NCI-H524 (cell line): ENCODE data around the gene TMEM37.

ENCODE experiments used
- DNase-seq, 2 experiments: peaks; one replicate each; lab custom pipeline; 2025; lab: John Stamatoyannopoulos, UW

Gene TMEM37

DNA sequence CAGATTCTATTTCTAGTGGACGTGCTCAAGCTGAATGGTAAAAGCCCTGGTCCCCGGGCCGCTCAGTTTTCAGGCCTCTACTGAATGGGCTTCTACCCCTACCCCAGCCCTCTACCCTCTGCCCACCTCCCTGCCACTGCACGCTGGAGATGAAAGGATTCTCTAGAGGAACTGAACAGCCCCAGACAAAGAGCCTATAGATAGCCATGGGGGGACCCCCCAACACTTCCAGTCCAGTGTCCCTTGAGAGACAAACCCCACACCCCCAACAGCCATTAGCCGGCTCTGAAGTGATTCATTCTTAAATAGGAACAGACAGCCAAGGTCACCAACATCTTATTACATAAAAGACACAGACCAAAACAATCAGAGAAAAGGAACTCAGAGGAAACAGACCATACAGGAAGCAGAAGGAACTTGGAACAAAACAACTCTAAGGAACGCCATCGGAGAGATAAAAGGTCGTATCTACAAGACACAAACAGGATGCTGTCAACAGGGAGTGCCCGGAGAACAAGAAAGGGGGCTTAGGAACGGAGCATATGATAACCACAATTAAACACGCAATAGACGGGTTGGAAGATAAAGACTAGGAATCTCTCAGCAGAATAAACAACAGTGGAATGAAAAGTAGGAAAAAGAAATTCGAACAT is 23.5 kb downstream of the TMEM37 start:
- DNase-seq = no peak

DNA sequence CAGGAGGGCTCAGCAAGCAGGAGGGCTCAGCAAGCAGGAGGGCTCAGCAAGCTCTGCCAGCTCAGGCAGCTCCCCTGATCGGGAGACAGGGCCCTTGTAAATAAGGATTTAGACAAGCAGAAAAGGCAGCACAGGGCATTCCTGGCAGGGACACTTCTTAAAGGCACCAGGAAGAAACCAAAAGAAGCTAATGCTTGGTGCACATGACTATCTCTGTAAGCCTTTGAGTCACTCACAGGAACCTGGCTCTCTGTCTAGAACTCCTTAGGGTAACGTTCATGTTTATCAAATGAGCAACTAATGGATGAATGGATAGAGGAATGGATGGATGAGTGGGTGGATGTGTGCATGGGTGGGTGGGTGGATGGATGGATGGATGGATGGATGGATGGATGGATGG is 28.4 kb downstream of the TMEM37 start:
- DNase-seq = no peak

DNA sequence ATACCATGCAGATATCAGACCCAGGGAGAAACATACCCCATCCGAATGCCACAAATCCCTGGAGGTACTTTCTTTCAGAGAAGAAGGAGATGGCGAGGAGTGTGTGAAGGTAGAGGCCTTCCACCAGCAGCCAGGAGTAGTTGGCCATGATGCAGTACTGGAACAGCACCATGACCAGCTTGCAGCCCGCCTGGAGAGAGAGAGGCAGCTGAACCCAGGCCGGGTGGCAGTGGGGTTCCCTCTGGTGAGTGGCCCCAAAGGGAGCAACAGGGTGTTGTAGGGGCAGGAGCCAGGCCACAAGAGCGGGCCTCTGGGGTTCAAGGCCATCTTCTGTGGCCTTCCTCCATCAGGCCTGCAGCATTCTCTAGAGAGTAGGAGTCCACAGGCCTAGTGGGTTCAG is 30.2 kb downstream of the TMEM37 start:
- no peak for DNase-seq

DNA sequence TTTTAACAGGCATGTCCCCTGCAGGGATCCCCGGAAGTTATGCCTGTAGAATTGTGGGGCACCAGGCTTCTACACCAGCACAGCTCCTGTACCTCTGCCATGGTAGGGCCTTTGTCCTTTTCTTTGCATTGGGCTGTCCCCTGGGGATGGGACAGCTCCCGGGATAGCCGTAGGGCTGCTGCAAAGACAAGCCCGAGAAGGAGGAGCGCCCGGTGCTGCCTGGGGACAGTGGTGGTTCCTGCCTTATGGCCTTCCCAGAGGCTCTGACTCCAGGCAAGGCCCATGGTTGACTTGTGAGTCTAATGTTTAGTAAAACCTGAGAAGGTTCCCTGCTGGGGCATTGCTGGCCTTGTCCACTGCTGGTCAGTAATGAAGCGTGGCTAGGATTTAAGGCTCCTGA is 30.9 kb downstream of the TMEM37 start:
- DNase-seq = no peak

DNA sequence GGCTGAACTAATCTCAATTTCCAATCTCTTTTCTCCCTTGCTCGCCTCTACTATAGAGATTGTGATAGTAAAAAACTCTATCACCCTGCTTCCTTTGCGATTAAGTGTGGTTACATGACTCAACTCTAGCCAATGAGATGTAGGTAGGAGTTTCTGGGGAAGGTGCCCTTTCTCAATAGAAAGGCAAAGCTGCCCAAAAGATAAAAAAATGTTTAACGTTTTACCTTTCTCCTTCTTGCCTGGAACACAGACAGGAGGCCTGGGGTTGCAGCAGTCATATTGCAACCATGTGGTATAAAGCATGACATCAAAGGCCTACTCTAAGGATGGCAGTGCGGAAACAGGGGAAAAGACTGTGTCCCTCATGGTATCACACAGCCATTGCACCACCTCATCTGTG is 31.5 kb downstream of the TMEM37 start:
- no peak for DNase-seq

DNA sequence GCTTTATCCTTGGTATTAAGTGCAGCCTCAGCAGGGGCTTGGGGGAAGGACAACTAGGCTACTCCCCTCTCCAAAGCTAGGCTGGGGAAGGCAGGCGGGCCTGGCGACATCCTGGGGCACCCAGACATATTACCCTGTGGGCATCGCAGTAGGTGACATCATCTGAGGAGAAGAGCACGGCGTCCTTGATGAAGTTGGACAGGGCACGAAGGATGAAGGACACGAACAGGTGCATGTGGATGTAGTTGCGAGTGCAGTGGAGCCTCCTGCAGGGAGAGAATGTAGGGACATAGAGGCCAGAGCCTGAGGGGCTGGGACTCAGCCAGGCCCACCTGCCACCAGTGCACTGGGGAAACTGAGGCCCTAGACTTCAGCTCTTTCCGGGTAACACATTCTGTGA is 32.3 kb downstream of the TMEM37 start:
- no peak for DNase-seq

DNA sequence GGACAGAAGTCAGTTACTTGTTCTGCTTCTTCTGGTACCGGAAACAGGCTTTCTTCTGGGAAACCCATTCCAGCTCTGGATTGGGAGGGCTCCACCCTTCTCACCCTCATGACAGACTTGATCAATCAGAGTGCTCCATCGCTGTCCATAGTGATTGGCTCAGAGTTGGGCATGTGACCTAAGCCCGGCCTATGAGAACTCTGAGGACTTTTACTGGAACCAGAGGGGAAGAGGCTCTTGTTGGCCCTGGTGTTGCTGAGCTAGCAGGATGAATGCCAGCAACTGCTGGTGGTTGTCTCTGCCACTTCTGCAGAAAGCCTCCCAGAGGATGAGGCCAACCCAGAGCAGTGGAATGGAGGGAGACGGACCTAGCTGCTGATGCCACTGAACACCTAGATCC is 33.3 kb downstream of the TMEM37 start:
- no peak for DNase-seq

DNA sequence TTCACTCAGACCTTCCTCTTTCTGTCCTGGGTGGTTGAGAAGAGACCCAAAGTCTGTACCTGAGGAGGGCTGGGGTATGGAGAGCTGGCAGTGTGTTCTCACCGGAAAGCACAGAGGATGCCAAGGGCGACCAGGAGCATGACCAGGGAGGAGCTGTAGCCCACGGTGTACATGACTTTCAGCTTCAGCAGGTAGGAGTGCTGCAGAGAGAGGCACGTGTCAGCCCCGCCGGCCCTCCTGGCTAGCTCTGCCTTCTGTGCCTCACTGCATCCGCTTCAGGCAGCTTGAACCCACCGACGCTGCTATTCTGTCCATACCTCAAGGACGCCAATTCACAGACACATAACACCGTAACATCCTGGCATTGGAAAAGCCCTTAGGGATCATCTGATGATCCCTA is 34.0 kb downstream of the TMEM37 start:
- no peak for DNase-seq

DNA sequence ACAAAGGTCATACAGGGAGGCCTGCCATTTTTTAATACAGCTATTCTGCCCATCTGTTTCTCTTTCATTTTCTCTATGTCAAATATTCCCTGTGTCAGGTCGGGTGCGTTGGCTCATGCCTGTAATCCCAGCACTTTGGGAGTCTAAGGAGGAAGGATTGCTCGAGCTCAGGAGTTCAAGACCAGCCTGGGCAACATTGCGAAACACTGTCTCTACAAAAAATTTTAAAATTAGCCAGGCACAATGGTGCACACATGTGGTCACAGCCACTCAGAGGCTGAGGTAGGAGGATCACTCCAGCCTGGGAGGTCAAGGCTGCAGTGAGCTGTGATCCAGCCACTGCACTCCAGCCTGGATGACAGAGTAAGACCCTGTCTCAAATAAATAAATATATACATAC is 34.7 kb downstream of the TMEM37 start:
- DNase-seq = no peak

DNA sequence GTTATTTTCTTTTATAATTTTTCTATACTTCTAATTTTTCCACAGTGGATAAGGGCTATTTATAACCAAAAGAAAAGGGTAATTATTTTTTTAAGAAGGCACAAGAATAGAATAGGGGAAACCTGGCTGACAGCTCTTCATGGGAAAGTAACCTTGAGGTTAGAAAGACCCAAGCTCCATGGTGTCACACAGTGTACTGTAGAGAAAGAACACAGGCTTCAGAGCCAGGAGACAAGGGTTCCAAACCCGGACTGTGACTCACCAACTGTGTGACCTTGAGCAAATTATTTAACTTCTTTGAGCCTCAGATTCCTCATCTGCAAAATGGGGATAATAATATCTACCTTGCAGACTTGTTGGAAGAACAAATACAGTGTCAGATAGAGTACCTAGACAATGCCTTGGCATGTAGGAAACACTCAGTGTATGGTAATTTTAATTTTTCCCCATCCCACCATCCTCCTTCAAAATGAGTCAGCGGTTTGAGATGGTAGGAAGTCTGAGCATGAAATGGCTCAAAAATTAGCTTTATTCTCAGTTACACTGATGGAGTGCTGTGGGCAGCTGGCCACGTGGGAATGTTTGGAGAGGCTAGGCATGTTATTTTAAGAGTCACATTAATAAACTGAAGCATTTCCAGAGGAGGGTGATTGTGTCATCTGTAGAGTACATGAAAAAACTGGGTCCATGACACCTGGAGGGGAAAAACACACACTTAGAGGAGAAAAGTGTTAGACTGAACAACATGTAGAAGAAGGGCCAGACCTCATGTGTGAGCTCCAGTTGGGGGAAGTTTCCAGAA is 36.7 kb downstream of the TMEM37 start:
- DNase-seq = no peak

DNA sequence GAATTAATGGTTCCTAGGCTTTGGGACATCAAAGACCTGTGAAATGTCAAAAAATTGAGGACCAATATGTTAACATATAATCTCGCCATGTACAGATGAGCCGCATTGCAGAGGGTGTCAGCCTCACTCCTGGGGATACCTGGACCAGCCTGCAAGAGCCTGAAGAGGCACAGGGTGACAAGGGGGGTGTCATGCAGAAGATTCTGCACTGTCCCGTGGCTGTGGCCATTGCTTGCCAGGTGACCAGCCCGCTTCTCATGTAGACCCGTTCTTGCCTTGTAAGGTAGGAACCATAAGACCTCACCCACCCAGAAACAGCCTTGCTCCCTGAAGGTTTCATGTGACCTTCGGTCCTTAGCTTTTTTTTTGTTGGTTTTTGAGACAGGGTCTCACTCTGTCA is 37.5 kb downstream of the TMEM37 start:
- no peak for DNase-seq

DNA sequence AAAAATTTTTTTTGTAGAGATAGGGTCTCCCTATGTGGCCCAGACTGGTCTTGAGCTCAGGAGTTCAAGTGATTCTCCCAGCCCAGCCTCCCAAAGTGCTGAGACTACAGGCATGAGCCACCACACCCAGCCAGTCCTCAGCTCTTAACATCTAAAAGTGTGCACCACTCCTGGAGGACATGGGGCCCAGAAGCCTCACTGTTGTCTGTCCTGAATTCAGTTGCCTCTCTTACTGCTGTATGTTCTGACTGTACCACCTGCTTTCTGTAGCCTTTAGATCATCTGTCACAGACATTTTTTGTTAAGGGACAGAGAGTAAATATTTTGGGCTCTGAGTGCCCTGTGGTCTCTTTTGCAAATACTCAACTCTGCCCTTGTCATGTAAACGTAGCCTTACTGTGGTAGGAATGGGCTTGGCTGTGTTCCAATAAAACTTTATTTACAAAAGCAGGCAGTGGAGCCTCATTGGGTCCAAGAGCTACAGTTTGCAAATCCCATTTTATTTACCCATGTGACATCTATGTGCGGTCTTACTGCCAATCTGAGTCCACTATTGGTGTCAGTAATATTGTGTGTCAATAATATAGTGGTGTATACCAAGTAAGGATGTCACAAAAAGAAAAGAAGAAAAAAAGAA is 38.1 kb downstream of the TMEM37 start:
- no peak for DNase-seq

DNA sequence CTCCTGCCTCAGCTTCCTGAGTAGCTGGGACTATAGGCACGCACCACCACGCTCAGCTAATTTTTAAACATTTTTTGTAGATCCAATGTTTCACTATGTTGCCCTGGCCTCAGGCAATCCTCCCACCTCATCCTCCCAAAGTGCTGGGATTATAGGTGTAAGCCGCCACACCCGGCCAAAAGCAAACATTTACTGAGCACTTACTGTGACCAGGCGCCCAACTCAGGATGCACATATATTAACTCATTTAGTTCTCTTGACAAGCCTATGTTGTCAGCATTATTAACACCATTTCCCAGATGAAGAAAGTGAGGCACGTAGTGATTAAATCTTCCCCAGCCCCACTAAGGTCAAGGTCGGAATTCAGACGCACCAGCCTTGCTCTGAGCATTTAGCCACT is 41.1 kb downstream of the TMEM37 start:
- no peak for DNase-seq

DNA sequence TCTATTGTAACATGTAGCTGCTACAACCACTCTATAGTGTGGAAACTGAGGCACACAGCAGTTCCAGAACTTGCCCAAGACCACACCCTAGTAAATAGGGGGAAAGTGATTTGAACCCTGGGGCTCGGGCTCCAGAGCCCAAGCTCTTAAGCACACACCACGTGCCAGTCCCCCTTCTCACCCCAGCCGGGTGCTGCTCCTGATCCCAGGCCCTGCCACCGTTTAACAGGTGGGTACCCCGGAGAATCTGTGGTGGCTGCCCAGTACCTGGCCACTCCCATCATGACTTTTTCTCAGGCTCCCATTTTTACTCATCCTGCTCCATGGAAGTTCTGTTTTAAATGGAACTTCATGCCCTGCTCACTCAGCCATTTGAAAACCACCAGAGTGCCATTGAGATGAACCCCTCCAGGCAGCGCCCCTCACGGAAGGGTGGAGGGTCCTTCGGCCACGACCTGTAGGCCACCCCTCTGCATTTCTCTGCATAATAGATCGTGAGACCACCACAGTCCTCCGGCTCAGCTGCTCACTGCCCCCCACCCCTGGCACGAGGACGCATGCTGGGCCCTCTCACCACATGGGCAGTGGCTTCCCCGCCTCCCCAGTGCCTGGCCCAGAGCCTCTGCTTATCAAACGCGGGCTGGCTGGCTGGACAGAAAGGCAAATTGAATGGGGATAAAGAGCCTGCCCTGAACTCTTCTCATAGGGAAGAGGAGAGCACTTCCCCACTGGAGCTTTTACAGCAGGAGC is 42.1 kb downstream of the TMEM37 start:
- DNase-seq = no peak

DNA sequence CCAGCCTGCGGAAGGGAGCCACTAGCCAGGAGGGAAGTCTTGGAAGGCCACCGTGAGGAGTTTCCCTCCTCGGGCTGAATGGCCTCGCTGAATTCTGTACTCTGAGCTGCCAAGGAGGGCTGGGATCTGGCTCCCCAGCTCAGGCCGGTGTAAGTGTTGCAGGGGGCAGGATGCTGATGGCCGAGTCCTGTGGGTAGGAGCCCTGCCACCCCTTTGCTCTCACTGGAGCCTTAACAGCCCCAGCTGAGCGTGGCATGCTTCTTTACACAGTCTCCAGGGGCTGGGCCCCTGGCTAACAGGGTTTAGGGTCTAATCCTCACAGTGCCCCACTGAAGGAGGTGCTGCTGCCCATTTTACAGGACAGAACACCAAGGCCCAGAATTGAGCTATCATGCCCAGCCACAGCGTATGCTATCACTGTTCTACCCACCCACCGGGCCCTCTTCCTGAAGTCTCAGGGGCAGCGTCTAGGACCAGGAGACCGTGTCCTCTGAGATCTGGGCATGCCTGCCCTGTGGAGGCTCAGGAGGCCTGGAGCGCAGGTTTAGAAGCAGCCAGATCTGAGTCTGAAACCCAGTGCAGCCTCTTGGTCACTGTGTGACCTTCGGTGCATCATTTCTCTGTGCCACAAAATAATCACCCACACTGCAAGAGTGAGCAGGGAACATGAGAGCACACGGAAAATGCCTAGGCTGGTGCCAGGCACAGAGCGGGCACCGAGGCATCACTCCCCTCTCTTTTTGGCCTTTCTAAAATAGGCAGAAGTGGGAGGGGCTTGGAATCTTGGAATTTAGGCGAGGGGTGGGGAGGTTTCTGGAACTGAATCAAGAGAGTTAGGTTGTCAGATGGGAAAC is 42.9 kb downstream of the TMEM37 start:
- DNase-seq = no peak

DNA sequence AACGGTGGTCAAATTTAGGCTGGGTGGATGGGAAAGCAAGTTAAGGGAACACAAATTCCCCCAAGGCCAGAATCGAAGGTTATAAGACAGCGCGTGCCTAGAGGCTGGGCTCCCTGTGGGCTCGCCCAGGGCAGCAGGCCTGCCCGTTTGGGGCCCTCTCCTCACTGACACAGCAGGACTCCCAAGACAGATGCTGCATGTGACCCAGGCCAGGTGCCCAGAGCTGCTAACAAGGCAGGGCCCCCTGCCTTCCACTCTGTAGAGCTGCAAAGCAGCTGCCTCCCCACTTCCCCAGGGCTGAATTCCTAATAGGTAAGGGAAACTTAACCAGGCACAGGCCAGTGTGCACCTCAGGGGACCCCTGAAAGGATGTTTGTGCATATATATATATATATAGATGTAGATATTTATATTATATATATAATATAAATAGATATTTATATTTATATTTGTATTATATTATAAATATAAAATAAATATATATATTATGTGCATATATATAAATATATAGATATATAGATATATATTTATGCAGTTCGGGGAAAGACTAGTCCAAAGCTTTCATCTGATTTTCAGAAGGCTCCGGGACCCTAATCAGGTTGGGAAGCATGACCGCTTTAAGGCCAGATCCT is 43.7 kb downstream of the TMEM37 start:
- DNase-seq = peak; percentile 35 to 79

DNA sequence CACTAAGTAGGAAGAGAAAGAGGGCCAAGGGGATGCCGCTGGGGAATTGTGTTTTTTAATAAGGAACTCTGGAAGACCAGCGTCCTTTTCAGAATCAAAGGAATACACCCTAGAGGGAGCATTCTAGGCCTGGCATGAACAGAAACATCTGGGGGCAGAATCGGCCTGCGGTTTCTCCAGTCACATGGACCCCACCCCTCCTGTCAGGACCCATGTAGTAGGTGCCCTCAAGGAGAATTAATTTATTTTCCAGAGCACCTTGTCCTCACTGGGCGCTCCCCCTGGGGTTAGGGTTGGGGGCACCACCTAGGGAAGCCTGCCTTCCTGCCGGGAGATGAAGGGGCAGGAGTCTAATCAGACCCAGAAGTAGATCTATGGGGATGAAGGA is 44.2 kb downstream of the TMEM37 start:
- no peak for DNase-seq

DNA sequence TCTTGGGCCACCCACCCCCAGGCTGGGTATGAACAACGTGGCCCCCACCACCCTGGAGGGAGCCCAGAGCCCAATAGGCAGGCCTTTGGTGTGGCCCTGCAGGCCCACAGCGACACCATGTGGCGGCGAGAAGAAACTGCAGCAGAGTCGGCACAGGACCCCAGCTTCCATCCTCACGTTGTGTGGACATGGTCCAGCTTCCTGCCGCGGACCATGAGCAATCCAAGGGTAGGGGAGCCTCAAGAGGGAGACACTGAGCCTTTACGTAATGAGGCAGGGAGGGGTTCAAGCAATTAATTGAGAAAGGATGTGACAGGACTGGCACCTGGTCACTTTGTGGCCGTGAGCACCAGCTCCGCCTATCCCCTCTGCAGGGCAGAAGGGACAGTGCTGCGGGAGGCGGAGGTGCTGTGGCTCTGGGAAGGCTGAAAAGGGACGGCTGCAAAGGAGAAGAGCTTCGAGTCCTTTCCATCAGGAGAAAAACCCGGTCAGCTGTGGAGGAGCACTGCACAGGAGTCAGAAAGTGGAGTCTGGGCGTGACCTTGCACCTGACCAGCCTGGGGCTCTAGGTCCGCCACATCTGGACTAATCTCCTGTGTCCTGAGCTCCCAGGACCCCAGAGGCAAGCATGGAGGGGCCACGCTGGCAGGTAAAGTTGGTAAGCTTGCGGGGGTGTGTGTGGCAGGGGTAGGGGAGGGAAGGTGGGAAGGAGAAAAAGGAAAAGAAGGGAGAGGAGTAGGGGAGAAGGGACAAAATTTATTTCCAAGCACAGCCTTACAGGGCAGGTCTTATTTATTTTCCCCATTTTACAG is 44.9 kb downstream of the TMEM37 start:
- peak; percentile 37 to 67 for DNase-seq

DNA sequence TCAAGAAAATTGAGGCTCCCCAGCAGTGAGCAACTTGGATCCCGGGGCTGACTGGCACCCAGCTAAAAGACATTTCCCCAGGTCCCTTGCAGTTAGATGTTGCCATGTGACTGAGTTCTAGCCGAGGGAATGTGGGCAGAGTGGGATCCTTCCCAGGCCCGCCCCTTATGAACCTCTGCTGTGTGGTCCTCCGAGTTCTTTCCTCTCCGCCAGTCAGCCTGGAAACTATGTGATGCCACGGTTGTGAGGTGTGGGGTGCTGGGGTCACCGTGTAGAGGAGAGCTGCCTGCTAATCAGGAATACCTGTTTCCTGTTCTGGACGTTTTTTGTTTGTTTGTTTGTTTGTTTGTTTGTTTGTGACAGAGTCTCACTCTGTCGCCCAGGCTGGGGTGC is 45.5 kb downstream of the TMEM37 start:
- no peak for DNase-seq
